ENCODE measurements around the gene DZIP1. TPM values are rescaled to one million over a fixed set of nuclear protein-coding genes. Genes with fewer than 3 reads are reported as not detected.

Gene DZIP1
- total RNA-seq, 1 donor from 2014 or later: 12.7 TPM

DNA sequence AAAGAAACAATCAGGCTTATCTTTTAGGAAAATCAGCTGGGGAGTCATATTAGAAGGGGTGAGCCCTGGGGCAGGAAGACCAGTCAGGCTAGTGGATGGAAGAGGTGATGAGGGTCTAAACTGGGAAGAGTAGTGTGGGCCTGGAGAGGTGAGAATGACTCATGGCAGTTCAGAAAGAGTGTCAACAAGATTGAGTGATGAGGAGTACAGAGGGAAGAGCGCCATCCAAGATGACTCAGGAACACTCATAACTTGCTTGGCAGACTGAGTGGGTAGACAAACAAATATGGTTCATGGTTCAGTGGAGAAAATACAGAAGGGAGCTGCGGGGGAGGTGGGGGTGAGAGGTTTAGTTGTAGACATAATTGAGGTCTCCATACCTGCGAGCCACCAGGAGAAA lies 109.3 kb downstream of the DZIP1 start:
- intact Hi-C loops (cut with DNase I): no loop called here
- Histone ChIP-seq H3K27me3 (no peaks in the 10 kb centered on the region), H3K4me1 (no peaks in the 10 kb centered on the region), H3K4me3 (no peak overlapping the region), H3K27ac (no peak overlapping the region), H3K9me3 (no peaks in the 10 kb centered on the region), H3K36me3 (no peaks in the 10 kb centered on the region)
- no peak for DNase-seq (ENCODE audit: low spot score in 2 of 2)
- TF ChIP-seq, protein P1, sequence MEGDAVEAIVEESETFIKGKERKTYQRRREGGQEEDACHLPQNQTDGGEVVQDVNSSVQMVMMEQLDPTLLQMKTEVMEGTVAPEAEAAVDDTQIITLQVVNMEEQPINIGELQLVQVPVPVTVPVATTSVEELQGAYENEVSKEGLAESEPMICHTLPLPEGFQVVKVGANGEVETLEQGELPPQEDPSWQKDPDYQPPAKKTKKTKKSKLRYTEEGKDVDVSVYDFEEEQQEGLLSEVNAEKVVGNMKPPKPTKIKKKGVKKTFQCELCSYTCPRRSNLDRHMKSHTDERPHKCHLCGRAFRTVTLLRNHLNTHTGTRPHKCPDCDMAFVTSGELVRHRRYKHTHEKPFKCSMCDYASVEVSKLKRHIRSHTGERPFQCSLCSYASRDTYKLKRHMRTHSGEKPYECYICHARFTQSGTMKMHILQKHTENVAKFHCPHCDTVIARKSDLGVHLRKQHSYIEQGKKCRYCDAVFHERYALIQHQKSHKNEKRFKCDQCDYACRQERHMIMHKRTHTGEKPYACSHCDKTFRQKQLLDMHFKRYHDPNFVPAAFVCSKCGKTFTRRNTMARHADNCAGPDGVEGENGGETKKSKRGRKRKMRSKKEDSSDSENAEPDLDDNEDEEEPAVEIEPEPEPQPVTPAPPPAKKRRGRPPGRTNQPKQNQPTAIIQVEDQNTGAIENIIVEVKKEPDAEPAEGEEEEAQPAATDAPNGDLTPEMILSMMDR (IDR thresholded peaks at IDR 0.05): no peak

DNA sequence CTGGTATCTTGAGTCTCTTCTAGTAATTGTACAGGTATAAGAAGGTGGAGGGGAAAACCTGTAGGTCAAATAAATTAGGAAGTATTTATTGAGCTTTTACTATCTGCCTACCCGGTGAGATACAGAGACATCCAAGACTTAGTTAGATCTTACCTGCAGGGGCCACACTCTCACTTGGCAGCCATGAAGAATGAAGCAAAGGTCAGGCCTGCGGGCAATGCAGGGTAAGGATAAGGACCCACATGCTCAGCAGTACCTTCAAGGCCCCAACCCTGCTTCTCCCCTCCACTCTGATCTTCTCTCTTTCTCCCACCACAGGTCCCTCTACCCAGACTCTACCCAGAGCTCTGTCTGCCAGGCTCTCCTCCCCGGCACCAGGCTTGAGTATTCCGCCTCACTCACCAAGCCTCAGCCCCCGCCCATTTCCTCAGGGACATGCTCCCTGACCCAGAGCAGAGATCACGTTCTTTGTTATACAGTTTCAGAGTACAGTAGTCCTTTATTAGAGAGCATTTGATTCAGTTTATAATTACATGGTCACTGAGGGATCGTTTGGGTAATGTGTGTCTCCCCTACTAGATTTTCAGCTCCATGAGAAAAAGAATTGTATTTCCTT lies 110.9 kb downstream of the DZIP1 start:
- H3K4me3 ChIP-seq: no peak overlapping the region
- TF ChIP-seq, protein P1 (IDR thresholded peaks at IDR 0.05): no peak
- no peak for DNase-seq (ENCODE audit: low spot score in 2 of 2)
- no peaks in the 10 kb centered on the region for H3K9me3 ChIP-seq
- no peaks in the 10 kb centered on the region for H3K36me3 ChIP-seq
- H3K27ac ChIP-seq: no peak overlapping the region
- no peaks in the 10 kb centered on the region for H3K27me3 ChIP-seq
- intact Hi-C loops (cut with DNase I): no loop called here
- no peaks in the 10 kb centered on the region for H3K4me1 ChIP-seq

DNA sequence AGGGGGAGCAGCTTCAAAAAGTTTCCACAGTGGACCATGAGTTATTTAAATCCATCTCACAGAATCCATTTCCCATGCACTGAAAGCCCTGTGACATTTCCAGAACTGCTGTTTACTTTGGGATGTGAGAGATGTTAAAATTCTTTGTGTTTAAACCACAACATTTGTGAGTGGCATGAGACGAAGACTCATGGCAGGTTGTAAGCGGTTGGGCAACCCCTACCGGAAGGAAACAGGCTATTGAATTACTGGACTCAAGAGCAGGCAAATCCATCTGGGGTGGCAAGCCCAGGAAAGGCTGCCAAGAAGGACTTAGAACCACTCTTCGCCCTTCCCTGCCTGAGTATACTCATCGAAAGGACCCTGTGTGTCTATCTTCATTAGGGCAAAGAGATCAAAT lies 114.3 kb downstream of the DZIP1 start:
- Histone ChIP-seq H3K9me3 (no peaks in the 10 kb centered on the region), H3K36me3 (no peaks in the 10 kb centered on the region), H3K4me1 (no peaks in the 10 kb centered on the region), H3K4me3 (no peak overlapping the region), H3K27me3 (no peaks in the 10 kb centered on the region), H3K27ac (no peak overlapping the region)
- TF ChIP-seq, protein P1 (IDR thresholded peaks at IDR 0.05): no peak
- intact Hi-C loops (cut with DNase I): no loop called here
- DNase-seq (ENCODE audit: low spot score in 2 of 2): no peak

Other genes with a start within 250 kb of the DZIP1 start
- gene CLDN10, start 92.0 kb downstream of the DZIP1 start, total RNA-seq: 0.85 TPM
- gene DNAJC3, start 32.4 kb upstream of the DZIP1 start, total RNA-seq: 44.3 TPM

Measured in ascending aorta (tissue), 2 donors.